ENCODE results near the gene ASAP2. TPM values are rescaled to one million over a fixed set of nuclear protein-coding genes. Genes with fewer than 3 reads are reported as not detected.

The ASAP2 gene
- total RNA-seq, 1 experiment from 2014 or later: 60.3 TPM

DNA sequence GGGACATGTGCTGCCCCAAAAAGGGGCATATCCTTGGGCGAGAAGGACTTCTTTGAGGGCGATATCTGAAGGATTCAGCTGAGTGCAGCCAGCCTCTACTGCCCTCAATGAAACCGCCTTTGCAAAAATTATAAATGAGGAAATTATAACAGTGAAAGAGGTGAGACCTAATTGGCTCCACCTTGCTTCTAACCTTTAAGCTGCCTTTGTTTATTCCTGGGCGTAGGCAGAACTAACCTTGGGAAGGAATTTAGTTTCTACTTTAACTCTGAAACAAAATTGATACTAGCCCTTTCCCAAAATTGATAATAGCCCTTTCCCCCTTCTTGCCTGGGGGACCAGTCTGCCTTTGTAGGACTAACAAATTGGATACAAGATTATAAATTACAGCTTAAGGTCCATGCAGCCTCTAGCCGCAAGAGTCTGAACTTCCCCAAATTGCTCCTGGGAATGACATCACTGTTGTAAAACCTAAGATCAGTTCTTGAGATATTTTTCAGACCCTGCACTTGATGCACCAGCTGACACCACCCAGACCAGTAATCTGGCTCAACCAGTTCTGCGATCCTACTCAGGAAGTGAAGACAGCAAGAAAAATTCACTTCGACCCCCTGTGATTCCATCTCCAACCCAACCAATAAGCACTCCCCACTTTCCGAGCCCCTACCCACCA, 36.0 kb upstream of the ASAP2 start:
- Histone ChIP-seq H3K4me3 (peak overlapping the region; percentile 32; the same call in 1 of the 2 replicates), H3K4me2 (peak overlapping the region; percentile 80), H3K79me2 (ENCODE audit: low read depth) (no peaks in the 10 kb centered on the region), H3F3A (ENCODE audit: insufficient read depth, low read depth) (peaks cover 63% of the 10 kb centered on the region), H4K20me1 (ENCODE audit: insufficient read depth) (no peaks in the 10 kb centered on the region), H3K27me3 (ENCODE audit: insufficient read depth, low read depth) (no peaks in the 10 kb centered on the region), H3K36me3 (ENCODE audit: low read depth) (no peaks in the 10 kb centered on the region), H3K9me3 (ENCODE audit: insufficient read depth, low read depth) (no peaks in the 10 kb centered on the region), H2AFZ (0 out of 2 replicates have a peak overlapping the region, but pooled peaks have one; percentile 35), H3K9me2 (ENCODE audit: insufficient read depth) (no peaks in the 10 kb centered on the region; the same call in 1 of the 2 replicates), H3K27ac (peak overlapping the region; percentile 73), H3K4me1 (replicated peaks; ENCODE audit: insufficient read depth) (peaks cover 85% of the 10 kb centered on the region)
- TF ChIP-seq CTCF (conservative IDR thresholded peaks at IDR 0.05) (no peak; the same call in 1 of the 2 replicates), EZH2 (IDR thresholded peaks at IDR 0.05; ENCODE audit: low read depth) (no peak)
- ChIA-PET CTCF (interaction anchor here (0.5 to 1.2 kb wide), 2 partner anchors 12 to 163 kb away, joined by 3 to 4 read pairs; no protein-coding TSS in a partner anchor), POLR2A (ENCODE audit: unreplicated experiment) (interaction anchor here (0.5 to 0.7 kb wide), 2 partner anchors 26 to 67 kb away, joined by 5 to 19 read pairs; no protein-coding TSS in a partner anchor)
- BruUV-seq (replicated peaks): no TSS peak
- intact Hi-C loops (cut with micrococcal nuclease; ENCODE audit: unreplicated experiment): loop anchor here (1.0 to 10.0 kb wide), 4 partner anchors 8 to 164 kb away; partner anchors contain the start of gene ASAP2
- peak; percentile 68 to 97 for DNase-seq

GRCh38 chr2:9174771-9175437, 31.7 kb upstream of the ASAP2 start:
- intact Hi-C loops (cut with micrococcal nuclease; ENCODE audit: unreplicated experiment): loop anchor here (5.0 to 10.0 kb wide), 2 partner anchors 72 to 160 kb away; no protein-coding TSS in a partner anchor

More at GRCh38 chr2:9174771-9175437, 31.7 kb upstream of the ASAP2 start:
- Histone ChIP-seq H3K36me3 (ENCODE audit: low read depth) (no peaks in the 10 kb centered on the region), H2AFZ (0 out of 2 replicates have a peak overlapping the region, but pooled peaks have one; percentile 2), H3K79me2 (ENCODE audit: low read depth) (no peaks in the 10 kb centered on the region), H3K27me3 (ENCODE audit: insufficient read depth, low read depth) (no peaks in the 10 kb centered on the region), H4K20me1 (ENCODE audit: insufficient read depth) (no peaks in the 10 kb centered on the region), H3K4me3 (peak overlapping the region; percentile 7; the same call in 1 of the 2 replicates), H3K9me3 (ENCODE audit: insufficient read depth, low read depth) (no peaks in the 10 kb centered on the region), H3K4me1 (replicated peaks; ENCODE audit: insufficient read depth) (peaks cover 85% of the 10 kb centered on the region), H3F3A (ENCODE audit: insufficient read depth, low read depth) (peaks cover 68% of the 10 kb centered on the region), H3K9me2 (ENCODE audit: insufficient read depth) (no peaks in the 10 kb centered on the region; the same call in 1 of the 2 replicates), H3K4me2 (peak overlapping the region; percentile 49), H3K27ac (peak overlapping the region; percentile 56)
- no TSS peak for BruUV-seq (replicated peaks)
- POLR2A ChIA-PET (ENCODE audit: unreplicated experiment): interaction anchor here (0.5 to 0.6 kb wide), 2 partner anchors 77 to 172 kb away, joined by 3 read pairs; no protein-coding TSS in a partner anchor
- CTCF ChIA-PET: interaction anchor here (0.6 to 1.2 kb wide), 2 partner anchors 30 to 871 kb away, joined by 3 to 4 read pairs; no protein-coding TSS in a partner anchor
- TF ChIP-seq EZH2 (IDR thresholded peaks at IDR 0.05; ENCODE audit: low read depth) (no peak), CTCF (conservative IDR thresholded peaks at IDR 0.05) (no peak)
- peak; percentile 39 to 94 for DNase-seq

Measured in PC-9 (cell line).